WTC11 (cell line): ENCODE measurements around the gene UBE2V1.

ENCODE experiments used
- ATF2 ChIP-seq: sonication (generic); formaldehyde crosslinking; IDR thresholded peaks from 2 replicates; pipeline ENCODE4 v1.8.1; 2022; ENCODE audit warnings: low read depth, missing genetic modification reagents, borderline replicate concordance
- ATF6 ChIP-seq: sonication (generic); formaldehyde crosslinking; IDR thresholded peaks from 2 replicates; pipeline ENCODE4 v1.8.1; 2023; ENCODE audit warnings: mild to moderate bottlenecking, missing genetic modification reagents
- CREM ChIP-seq: sonication (generic); formaldehyde crosslinking; IDR thresholded peaks from 2 replicates; pipeline ENCODE4 v1.8.1; 2022; ENCODE audit warnings: mild to moderate bottlenecking, missing genetic modification reagents, moderate library complexity
- CTCF ChIP-seq: fragments of 200-600 bp; IDR thresholded peaks from 2 replicates; pipeline ENCODE4 v1.8.0; 2022; ENCODE audit warnings: antibody characterized with exemption
- ELF4 ChIP-seq: sonication (generic); formaldehyde crosslinking; IDR thresholded peaks from 2 replicates; pipeline ENCODE4 v1.8.1; 2022; ENCODE audit warnings: low read depth, mild to moderate bottlenecking, moderate library complexity, missing genetic modification reagents
- GABPB1 ChIP-seq: sonication (generic); formaldehyde crosslinking; IDR thresholded peaks from 2 replicates; pipeline ENCODE4 v1.8.1; 2023; ENCODE audit warnings: mild to moderate bottlenecking, missing genetic modification reagents
- IRF1 ChIP-seq: sonication (generic); formaldehyde crosslinking; IDR thresholded peaks from 2 replicates; pipeline ENCODE4 v1.8.0; 2023; ENCODE audit warnings: missing genetic modification reagents
- MAX ChIP-seq: sonication (generic); formaldehyde crosslinking; IDR thresholded peaks from 2 replicates; pipeline ENCODE4 v1.8.0; 2022; ENCODE audit warnings: mild to moderate bottlenecking, missing genetic modification reagents
- NR1H2 ChIP-seq: sonication (generic); formaldehyde crosslinking; IDR thresholded peaks from 2 replicates; pipeline ENCODE4 v1.9.0; 2021; ENCODE audit warnings: mild to moderate bottlenecking, moderate library complexity, missing genetic modification reagents
- ZNF138 ChIP-seq: sonication (generic); formaldehyde crosslinking; conservative IDR thresholded peaks from 2 replicates; pipeline ENCODE4 v1.8.1; 2022; ENCODE audit warnings: mild to moderate bottlenecking, moderate library complexity, missing genetic modification reagents

GRCh38 chr20:50110141-50111047 lies 2.6 kb downstream of the UBE2V1 start:
- TF ChIP-seq CTCF (no peak), NR1H2 (CRISPR knock-in tag) (no peak), ZNF138 (CRISPR knock-in tag) (no peak), ATF6 (CRISPR knock-in tag) (no peak), MAX (CRISPR knock-in tag) (no peak), IRF1 (CRISPR knock-in tag) (no peak), CREM (CRISPR knock-in tag) (no peak), ATF2 (CRISPR knock-in tag) (no peak), ELF4 (no peak), GABPB1 (CRISPR knock-in tag) (no peak)
